Stimulated activated naive CD4-positive, alpha-beta T cell treated with Interleukin-2 at 50 U/mL for 16 hours (primary cell): ENCODE data around the gene RBPMS2.
"Not testable (repeated sequence)": the region's sequence is repeated elsewhere in the genome, so short reads cannot be mapped to it uniquely, and the experiment has no call there.

Experiments
- DNase-seq: peaks from one replicate; lab custom pipeline; 2025; lab: John Stamatoyannopoulos, UW

RBPMS2 gene

GRCh38 chr15:64753480-64754185, 21.8 kb downstream of the RBPMS2 start:
- no peak for DNase-seq

GRCh38 chr15:64751464-64751863, 23.9 kb downstream of the RBPMS2 start:
- DNase-seq, result no peak

- no peak for DNase-seq
These were observed 25.3 kb downstream of the RBPMS2 start for GRCh38 chr15:64749999-64750657.

DNA sequence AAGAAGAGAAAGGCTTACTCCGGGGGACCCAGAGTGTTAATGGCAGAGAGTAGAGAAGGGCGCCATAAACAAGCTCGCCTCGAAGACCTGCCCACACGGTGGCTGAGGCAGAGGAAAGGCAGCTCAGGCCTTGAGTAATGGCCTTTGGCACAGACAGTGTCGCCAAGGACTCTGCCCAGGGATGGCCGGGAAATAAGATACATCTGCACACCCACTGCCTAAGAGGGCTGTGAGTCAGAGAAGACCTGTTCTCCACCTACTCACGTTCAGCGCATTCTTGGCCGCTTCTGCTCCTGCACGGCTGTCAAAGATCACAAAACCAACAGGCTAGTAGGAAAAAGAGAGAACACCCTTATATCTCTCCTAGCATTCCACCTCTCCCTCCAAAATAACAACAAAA, 26.2 kb downstream of the RBPMS2 start:
- DNase-seq, result no peak

- DNase-seq, result no peak
These were observed 27.1 kb downstream of the RBPMS2 start for GRCh38 chr15:64748251-64748650.

- no peak for DNase-seq
These were observed 27.8 kb downstream of the RBPMS2 start for GRCh38 chr15:64747578-64747977.

DNA sequence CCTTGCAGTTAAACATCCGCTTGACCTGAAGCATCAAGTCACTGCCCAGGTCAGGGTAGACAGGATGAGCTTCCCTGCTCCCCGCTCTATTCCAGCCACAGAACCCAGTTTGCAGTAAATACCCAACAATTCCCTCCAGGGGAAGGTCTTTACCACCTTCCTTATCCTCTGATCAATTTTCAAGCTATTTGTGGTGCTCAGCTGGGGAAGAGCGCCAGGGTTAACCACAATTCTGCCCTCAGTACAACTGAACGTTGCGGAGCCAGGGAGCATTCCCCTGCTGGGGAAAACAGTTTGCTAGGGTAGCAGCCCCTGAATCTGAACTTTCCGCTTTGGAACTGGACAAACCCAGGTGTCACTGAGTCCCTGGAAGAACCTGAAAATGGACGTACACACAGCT, 28.5 kb downstream of the RBPMS2 start:
- DNase-seq, result no peak

GRCh38 chr15:64746356-64746755, 29.0 kb downstream of the RBPMS2 start:
- DNase-seq, result no peak

GRCh38 chr15:64743691-64744090, 31.7 kb downstream of the RBPMS2 start:
- no peak for DNase-seq

DNA sequence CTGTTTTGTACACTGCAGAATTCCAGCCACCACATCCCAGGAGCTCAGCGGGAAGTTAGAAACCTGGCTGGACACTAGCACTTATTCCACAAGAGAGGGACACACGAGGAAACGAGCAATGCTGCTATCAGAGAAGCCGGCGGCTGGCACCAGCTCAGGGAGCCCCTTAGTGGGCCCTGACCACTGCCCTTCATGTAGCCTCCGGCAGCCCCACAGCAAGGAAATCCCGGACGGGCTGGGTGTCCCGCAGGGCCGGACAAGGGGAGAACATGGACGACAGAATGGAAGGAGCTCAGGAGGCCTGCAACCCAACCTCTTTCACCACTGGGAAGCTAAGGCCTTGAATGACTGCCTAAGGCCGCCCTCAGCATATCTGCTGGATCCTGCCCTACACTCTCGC, 32.5 kb downstream of the RBPMS2 start:
- DNase-seq, result no peak

GRCh38 chr15:64742385-64742784, 33.0 kb downstream of the RBPMS2 start:
- no peak for DNase-seq

DNA sequence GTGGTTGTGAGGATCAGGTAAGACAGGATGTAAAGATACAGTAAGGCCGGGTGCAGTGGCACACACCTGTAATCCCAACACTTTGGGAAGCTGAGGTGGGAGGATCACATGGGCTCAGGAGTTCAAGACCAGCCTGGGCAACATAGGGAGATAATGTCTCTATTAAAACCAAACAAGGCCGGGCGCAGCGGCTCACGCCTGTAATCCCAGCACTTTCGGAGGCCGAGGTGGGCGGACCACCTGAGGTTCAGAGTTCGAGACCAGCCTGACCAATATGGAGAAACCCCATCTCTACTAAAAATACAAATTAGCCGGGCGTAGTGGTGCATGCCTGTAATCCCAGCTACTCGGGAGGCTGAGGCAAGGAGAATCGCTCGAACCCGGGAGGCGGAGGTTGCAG, 33.7 kb downstream of the RBPMS2 start:
- DNase-seq, result not testable (repeated sequence)

DNA sequence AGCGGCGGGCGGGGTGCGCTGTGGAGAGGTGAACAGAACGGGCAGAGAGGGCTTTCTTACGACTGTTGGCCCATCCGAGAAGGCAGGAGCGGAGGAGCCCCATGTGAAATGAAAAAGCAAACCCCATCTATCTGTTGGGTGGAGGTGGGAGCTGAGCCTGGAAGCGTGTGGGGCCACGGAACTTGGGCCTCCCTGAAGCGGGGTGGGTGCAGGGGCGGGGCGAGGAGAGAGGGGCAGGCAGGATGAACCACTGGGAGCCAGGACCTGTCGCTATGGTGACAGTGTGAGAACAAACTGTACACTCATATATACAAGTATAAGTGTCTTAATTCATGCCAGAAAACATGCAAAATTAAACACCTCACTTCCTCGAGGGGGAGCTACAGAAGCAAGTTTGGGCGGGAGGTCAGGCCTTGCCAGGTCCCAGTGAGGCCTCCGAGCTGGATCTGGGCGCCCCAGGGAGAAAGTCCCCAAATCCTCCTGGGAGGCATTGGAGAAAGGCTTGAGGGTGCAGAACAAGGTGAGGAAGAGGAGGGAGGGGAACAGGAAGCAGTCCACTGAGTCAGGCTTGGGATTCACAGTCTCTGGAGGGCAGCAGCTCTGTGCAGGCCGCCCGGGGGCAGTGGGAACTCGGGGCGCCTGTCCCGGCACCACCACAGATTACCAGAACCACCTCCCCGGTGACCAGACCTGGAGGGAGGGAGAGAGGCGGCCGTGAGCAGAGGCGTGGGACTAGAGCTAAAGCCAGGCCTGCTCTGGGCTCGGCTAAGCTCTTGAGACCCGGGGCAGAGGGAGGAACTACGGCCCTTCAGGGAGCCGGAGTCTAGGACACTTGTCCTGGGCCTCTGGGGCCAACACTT, 34.8 kb downstream of the RBPMS2 start:
- DNase-seq, result no peak

- no peak for DNase-seq
These were observed 35.7 kb downstream of the RBPMS2 start for GRCh38 chr15:64739577-64740143.

- no peak for DNase-seq
These were observed 36.2 kb downstream of the RBPMS2 start for GRCh38 chr15:64739156-64739555.

GRCh38 chr15:64738226-64739095, 36.9 kb downstream of the RBPMS2 start:
- no peak for DNase-seq

GRCh38 chr15:64732156-64732860, 43.1 kb downstream of the RBPMS2 start:
- DNase-seq, result no peak

DNA sequence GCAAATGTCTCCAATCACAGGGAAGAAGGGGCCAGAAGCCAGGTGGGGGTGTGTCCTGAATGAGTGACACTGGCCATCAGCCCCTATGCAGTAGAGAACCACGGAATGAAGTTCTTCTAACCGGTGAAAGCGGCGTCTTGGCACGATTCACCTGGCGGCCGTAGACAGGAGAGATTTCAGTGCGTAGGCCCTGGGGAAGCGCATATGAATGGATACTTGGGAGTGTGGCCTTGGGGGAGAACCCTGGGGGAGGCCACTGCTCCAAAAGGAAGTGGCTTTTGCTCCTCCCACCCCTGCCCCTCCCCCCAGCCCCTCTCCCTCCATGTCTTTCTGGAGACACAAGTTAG, 43.6 kb downstream of the RBPMS2 start:
- no peak for DNase-seq

DNA sequence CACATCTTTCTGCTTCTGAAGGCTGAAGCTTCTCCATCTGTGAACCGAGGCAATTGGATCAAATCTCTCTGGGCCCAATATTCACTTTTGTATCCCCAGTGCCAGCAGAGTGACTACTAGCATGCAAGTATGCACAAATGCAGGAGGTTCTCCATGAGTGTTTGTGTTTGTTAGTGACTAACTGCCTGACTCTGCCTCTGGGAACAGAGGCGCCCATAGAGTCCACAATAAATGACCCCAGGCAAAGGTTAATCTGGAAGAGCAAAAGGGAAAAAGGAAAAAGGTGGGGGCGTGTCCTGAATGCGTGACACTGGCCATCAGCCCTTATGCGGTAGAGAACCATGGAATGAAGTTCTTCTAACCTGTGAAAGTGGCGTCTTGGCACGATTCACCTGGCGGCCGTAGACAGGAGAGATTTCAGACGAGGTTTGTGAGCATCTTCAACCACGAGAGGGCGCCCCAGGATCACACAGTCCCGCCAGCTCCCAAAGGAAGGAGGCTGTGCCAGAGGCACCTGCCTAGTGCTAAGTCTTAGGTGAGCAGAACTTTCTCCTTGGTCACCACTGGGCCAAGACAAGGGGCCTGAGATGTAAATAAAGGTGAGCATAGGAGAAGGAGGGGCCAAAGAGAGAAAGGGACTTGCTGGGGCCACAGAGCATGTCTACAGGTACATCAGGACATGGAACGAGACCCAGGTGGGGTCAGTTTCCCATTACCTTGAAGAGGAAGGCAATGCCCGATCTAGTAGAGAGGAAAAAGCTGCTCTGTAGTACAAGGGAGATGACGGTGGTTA, 44.2 kb downstream of the RBPMS2 start:
- peak; percentile 73 for DNase-seq

- DNase-seq, result no peak
These were observed 45.2 kb downstream of the RBPMS2 start for GRCh38 chr15:64730151-64730550.
